ENCODE data around the gene MYO1H.

DNA sequence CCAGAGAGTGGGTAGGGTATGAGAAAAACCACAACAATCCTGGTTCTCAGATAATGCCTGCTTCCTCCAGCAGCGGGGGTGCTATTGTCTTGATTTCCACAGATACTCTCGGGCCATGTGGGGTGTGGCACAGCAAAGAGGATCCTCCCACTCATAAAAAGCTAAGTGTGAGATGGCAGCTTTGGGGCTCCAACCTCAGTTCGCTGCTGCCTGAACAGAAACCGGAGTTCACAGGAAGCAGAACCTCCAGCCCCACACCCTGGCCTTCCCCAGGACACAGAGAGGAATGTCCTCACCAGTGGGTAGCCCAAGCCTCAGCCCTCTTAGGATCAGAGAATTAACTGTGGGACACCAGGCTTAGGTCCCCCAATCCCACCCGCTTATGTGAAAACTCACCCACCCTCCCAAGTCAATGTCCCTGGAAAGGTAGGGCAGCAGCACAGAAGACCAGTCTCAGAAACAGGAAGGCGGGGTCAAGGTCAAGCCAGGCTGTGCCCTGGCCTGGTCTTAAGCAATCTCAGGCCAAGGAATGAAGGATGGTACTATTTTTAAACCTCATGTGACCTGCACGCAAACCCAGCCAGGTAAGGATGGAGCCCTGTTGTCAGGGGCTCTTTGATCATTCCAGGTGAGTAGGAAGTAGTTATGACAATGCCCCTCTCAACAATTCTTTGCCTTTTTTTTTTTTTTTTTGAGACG, 120.4 kb downstream of the MYO1H start:
- TF ChIP-seq, protein P1, sequence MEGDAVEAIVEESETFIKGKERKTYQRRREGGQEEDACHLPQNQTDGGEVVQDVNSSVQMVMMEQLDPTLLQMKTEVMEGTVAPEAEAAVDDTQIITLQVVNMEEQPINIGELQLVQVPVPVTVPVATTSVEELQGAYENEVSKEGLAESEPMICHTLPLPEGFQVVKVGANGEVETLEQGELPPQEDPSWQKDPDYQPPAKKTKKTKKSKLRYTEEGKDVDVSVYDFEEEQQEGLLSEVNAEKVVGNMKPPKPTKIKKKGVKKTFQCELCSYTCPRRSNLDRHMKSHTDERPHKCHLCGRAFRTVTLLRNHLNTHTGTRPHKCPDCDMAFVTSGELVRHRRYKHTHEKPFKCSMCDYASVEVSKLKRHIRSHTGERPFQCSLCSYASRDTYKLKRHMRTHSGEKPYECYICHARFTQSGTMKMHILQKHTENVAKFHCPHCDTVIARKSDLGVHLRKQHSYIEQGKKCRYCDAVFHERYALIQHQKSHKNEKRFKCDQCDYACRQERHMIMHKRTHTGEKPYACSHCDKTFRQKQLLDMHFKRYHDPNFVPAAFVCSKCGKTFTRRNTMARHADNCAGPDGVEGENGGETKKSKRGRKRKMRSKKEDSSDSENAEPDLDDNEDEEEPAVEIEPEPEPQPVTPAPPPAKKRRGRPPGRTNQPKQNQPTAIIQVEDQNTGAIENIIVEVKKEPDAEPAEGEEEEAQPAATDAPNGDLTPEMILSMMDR (IDR thresholded peaks at IDR 0.05 in 2 of 3, conservative IDR thresholded peaks at IDR 0.05 in 1 of 3; ENCODE audit: borderline replicate concordance in 1 of 3, insufficient read depth in 1 of 3, low read depth in 2 of 3, low read length in 2 of 3) = no peak
- TF ChIP-seq ZNF274 (IDR thresholded peaks at IDR 0.05; ENCODE audit: low read depth, low read length) (no peak), POLR2AphosphoS5 (IDR thresholded peaks at IDR 0.05; ENCODE audit: low read depth, low read length) (no peak), CEBPB (IDR thresholded peaks at IDR 0.05; ENCODE audit: low read depth) (no peak), POLR2A (IDR thresholded peaks at IDR 0.05; ENCODE audit: borderline replicate concordance, extremely low read depth, insufficient read depth, insufficient read length) (no peak), JUND (IDR thresholded peaks at IDR 0.05) (no peak), EZH2phosphoT487 (IDR thresholded peaks at IDR 0.05; ENCODE audit: borderline replicate concordance) (no peak), EZH2 (IDR thresholded peaks at IDR 0.05) (no peak), RAD21 (IDR thresholded peaks at IDR 0.05; ENCODE audit: low read depth) (no peak)
- TF ChIP-seq, protein P2, sequence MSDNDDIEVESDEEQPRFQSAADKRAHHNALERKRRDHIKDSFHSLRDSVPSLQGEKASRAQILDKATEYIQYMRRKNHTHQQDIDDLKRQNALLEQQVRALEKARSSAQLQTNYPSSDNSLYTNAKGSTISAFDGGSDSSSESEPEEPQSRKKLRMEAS (IDR thresholded peaks at IDR 0.05) = no peak
- TF ChIP-seq, protein P3, sequence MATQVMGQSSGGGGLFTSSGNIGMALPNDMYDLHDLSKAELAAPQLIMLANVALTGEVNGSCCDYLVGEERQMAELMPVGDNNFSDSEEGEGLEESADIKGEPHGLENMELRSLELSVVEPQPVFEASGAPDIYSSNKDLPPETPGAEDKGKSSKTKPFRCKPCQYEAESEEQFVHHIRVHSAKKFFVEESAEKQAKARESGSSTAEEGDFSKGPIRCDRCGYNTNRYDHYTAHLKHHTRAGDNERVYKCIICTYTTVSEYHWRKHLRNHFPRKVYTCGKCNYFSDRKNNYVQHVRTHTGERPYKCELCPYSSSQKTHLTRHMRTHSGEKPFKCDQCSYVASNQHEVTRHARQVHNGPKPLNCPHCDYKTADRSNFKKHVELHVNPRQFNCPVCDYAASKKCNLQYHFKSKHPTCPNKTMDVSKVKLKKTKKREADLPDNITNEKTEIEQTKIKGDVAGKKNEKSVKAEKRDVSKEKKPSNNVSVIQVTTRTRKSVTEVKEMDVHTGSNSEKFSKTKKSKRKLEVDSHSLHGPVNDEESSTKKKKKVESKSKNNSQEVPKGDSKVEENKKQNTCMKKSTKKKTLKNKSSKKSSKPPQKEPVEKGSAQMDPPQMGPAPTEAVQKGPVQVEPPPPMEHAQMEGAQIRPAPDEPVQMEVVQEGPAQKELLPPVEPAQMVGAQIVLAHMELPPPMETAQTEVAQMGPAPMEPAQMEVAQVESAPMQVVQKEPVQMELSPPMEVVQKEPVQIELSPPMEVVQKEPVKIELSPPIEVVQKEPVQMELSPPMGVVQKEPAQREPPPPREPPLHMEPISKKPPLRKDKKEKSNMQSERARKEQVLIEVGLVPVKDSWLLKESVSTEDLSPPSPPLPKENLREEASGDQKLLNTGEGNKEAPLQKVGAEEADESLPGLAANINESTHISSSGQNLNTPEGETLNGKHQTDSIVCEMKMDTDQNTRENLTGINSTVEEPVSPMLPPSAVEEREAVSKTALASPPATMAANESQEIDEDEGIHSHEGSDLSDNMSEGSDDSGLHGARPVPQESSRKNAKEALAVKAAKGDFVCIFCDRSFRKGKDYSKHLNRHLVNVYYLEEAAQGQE (IDR thresholded peaks at IDR 0.05; ENCODE audit: low read depth) = no peak
- TF ChIP-seq, protein P4, sequence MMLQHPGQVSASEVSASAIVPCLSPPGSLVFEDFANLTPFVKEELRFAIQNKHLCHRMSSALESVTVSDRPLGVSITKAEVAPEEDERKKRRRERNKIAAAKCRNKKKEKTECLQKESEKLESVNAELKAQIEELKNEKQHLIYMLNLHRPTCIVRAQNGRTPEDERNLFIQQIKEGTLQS (IDR thresholded peaks at IDR 0.05) = no peak

All from HCT116 (cell line).